HG02852 (cell line): ENCODE data around the gene SALL2.
A peak's percentile ranks its signal among the peaks of the same experiment; 100 is the strongest.
"Not testable (repeated sequence)": the region's sequence is repeated elsewhere in the genome, so short reads cannot be mapped to it uniquely, and the experiment has no call there.

ENCODE experiments used
- ATAC-seq: cut with Tn5 transposase; IDR thresholded peaks from one replicate; pipeline ENCODE4 v1.9.1; 2021; ENCODE audit warnings: mild to moderate bottlenecking, moderate library complexity; ENCODE audit not compliant: unreplicated experiment

Gene SALL2

GRCh38 chr14:21525962-21526671 lies at the start of gene SALL2:
Gene SALL2 (minus strand): TSS chr14:21526346. CDS start chr14:21526127, 219 bp downstream.
- peak; percentile 41 for ATAC-seq

GRCh38 chr14:21575661-21576060 lies 49.5 kb upstream of the SALL2 start:
- no peak for ATAC-seq

- ATAC-seq: no peak
These were observed 46.5 kb upstream of the SALL2 start for GRCh38 chr14:21572604-21573003.

- no peak for ATAC-seq
These were observed 32.6 kb upstream of the SALL2 start for GRCh38 chr14:21558703-21559170.

- no peak for ATAC-seq
These were observed 31.1 kb upstream of the SALL2 start for GRCh38 chr14:21557084-21557901.

- ATAC-seq: no peak
These were observed 30.4 kb upstream of the SALL2 start for GRCh38 chr14:21556378-21557083.

GRCh38 chr14:21553266-21553665 lies 27.1 kb upstream of the SALL2 start:
- no peak for ATAC-seq

GRCh38 chr14:21544588-21544987 lies 18.4 kb upstream of the SALL2 start:
- not testable (repeated sequence) for ATAC-seq

- no peak for ATAC-seq
These were observed 17.8 kb upstream of the SALL2 start for GRCh38 chr14:21543963-21544362.

- no peak for ATAC-seq
These were observed 17.4 kb upstream of the SALL2 start for GRCh38 chr14:21543521-21543960.

GRCh38 chr14:21541413-21542074 lies 15.4 kb upstream of the SALL2 start:
- ATAC-seq: no peak

GRCh38 chr14:21539189-21539940 lies 13.2 kb upstream of the SALL2 start:
- no peak for ATAC-seq

GRCh38 chr14:21537090-21537424 lies 10.9 kb upstream of the SALL2 start:
- ATAC-seq: no peak

- ATAC-seq: no peak
These were observed 10.4 kb upstream of the SALL2 start for GRCh38 chr14:21536418-21537089.

- ATAC-seq: no peak
These were observed 9.6 kb upstream of the SALL2 start for GRCh38 chr14:21535545-21536417.

- ATAC-seq: no peak
These were observed 8.4 kb upstream of the SALL2 start for GRCh38 chr14:21534576-21534975.

GRCh38 chr14:21533294-21533693 lies 7.1 kb upstream of the SALL2 start:
- no peak for ATAC-seq

GRCh38 chr14:21529515-21529914 lies 3.4 kb upstream of the SALL2 start:
- ATAC-seq: no peak
